Stimulated activated naive B cell treated with anti-CD40 and anti-IgM and Interleukin-4, amounts not matched to agents 10 μg/mL and 1 μg/mL and 100 μg/mL, for 72 hours (primary cell): ENCODE measurements around the gene CHD1L.
A peak's percentile ranks its signal among the peaks of the same experiment; 100 is the strongest.
"Not testable (repeated sequence)": the region's sequence is repeated elsewhere in the genome, so short reads cannot be mapped to it uniquely, and the experiment has no call there.

ENCODE experiments used
- ATAC-seq, 2 donors: fragments of 150-1000 bp; cut with Tn5 transposase; replicated peaks; 2 replicates each; pipeline ENCODE4 v1.10.0; 2021; ENCODE audit warnings: moderate library complexity in 1 of 2
- DNase-seq: peaks from one replicate; pipeline ENCODE4 v3.0.0; 2021
- H3K27ac Mint-ChIP-seq: one replicate; pipeline ENCODE4 v1.8.0; 2022; ENCODE audit warnings: mild to moderate bottlenecking, mixed read lengths
- H3K27me3 Mint-ChIP-seq, 2 donors: one replicate each; pipeline ENCODE4 v1.8.0; 2022; ENCODE audit warnings: mixed read lengths in 2 of 2
- H3K36me3 Mint-ChIP-seq, 2 donors: one replicate each; pipeline ENCODE4 v1.8.0; 2022; ENCODE audit warnings: mixed read lengths in 2 of 2, mild to moderate bottlenecking in 1 of 2
- H3K4me1 Mint-ChIP-seq, 2 donors: one replicate each; pipeline ENCODE4 v1.8.0; 2022; ENCODE audit warnings: mixed read lengths in 2 of 2, mild to moderate bottlenecking in 1 of 2
- H3K4me3 Mint-ChIP-seq, 2 donors: one replicate each; pipeline ENCODE4 v1.8.0; 2022; ENCODE audit warnings: mild to moderate bottlenecking in 2 of 2, mixed read lengths in 2 of 2, moderate library complexity in 1 of 2
- H3K9me3 Mint-ChIP-seq, 2 donors: one replicate each; pipeline ENCODE4 v1.8.0; 2022; ENCODE audit warnings: mixed read lengths in 2 of 2, mild to moderate bottlenecking in 1 of 2

The CHD1L gene

GRCh38 chr1:147214842-147215539 is 27.5 kb upstream of the CHD1L start:
- H3K4me3 Mint-ChIP-seq = no peak overlapping the region
- no peaks in the 10 kb centered on the region for H3K9me3 Mint-ChIP-seq
- ATAC-seq (no peak), DNase-seq (no peak)
- no peaks in the 10 kb centered on the region for H3K27me3 Mint-ChIP-seq
- peaks cover 23 to 34% of the 10 kb centered on the region in 2 donors for H3K4me1 Mint-ChIP-seq
- peaks cover 0 to 4% of the 10 kb centered on the region in 2 donors for H3K36me3 Mint-ChIP-seq
- no peak overlapping the region for H3K27ac Mint-ChIP-seq

- DNase-seq = no peak
- Mint-ChIP-seq H3K36me3 (peaks cover 0 to 4% of the 10 kb centered on the region in 2 donors), H3K4me1 (peaks cover 23 to 34% of the 10 kb centered on the region in 2 donors), H3K4me3 (no peak overlapping the region), H3K27ac (no peak overlapping the region), H3K9me3 (no peaks in the 10 kb centered on the region), H3K27me3 (no peaks in the 10 kb centered on the region)
- ATAC-seq = no peak
Measured at GRCh38 chr1:147215540-147215916, 27.0 kb upstream of the CHD1L start.

GRCh38 chr1:147216124-147216523 is 26.4 kb upstream of the CHD1L start:
- no peaks in the 10 kb centered on the region for H3K9me3 Mint-ChIP-seq
- ATAC-seq (no peak), DNase-seq (no peak)
- H3K27me3 Mint-ChIP-seq = no peaks in the 10 kb centered on the region
- peaks cover 23 to 34% of the 10 kb centered on the region in 2 donors for H3K4me1 Mint-ChIP-seq
- peaks cover 0 to 4% of the 10 kb centered on the region in 2 donors for H3K36me3 Mint-ChIP-seq
- no peak overlapping the region for H3K27ac Mint-ChIP-seq
- no peak overlapping the region for H3K4me3 Mint-ChIP-seq

- Mint-ChIP-seq H3K27me3 (no peaks in the 10 kb centered on the region), H3K36me3 (peaks cover 0 to 4% of the 10 kb centered on the region in 2 donors)
- ATAC-seq = no peak
Measured at GRCh38 chr1:147217141-147217540, 25.3 kb upstream of the CHD1L start.

GRCh38 chr1:147218606-147219005 is 23.9 kb upstream of the CHD1L start:
- no peak overlapping the region for H3K27ac Mint-ChIP-seq
- H3K9me3 Mint-ChIP-seq = no peaks in the 10 kb centered on the region
- no peak overlapping the region for H3K4me3 Mint-ChIP-seq
- DNase-seq = no peak
- H3K27me3 Mint-ChIP-seq = no peaks in the 10 kb centered on the region
- H3K36me3 Mint-ChIP-seq = no peaks in the 10 kb centered on the region
- peaks cover 20 to 29% of the 10 kb centered on the region in 2 donors for H3K4me1 Mint-ChIP-seq
- ATAC-seq = no peak

More at GRCh38 chr1:147217141-147217540, 25.3 kb upstream of the CHD1L start:
- H3K4me3 Mint-ChIP-seq = no peak overlapping the region
- DNase-seq = no peak
- H3K27ac Mint-ChIP-seq = no peak overlapping the region
- no peaks in the 10 kb centered on the region for H3K9me3 Mint-ChIP-seq
- peaks cover 23 to 34% of the 10 kb centered on the region in 2 donors for H3K4me1 Mint-ChIP-seq

- no peak for DNase-seq
- no peak for ATAC-seq
- Mint-ChIP-seq H3K27me3 (no peaks in the 10 kb centered on the region), H3K9me3 (no peaks in the 10 kb centered on the region), H3K36me3 (no peaks in the 10 kb centered on the region), H3K4me3 (peak overlapping the region in 1 of 2 donors; percentile 10), H3K27ac (no peak overlapping the region), H3K4me1 (peaks cover 23 to 27% of the 10 kb centered on the region in 2 donors)
Measured at GRCh38 chr1:147223740-147224615, 18.5 kb upstream of the CHD1L start.

GRCh38 chr1:147225193-147225730 is 17.2 kb upstream of the CHD1L start, which contains the start of gene FMO5:
Gene FMO5, minus strand, starts transcription at chr1:147225339. Its CDS starts 310 bp downstream, at chr1:147225029.
- peak; percentile 34 for DNase-seq
- Mint-ChIP-seq H3K27me3 (no peaks in the 10 kb centered on the region), H3K36me3 (no peaks in the 10 kb centered on the region), H3K4me3 (peak within 1 kb of the TSS; percentile 94 to 97), H3K4me1 (peaks cover 23 to 27% of the 10 kb centered on the region in 2 donors), H3K27ac (peak within 1 kb of the TSS; percentile 97), H3K9me3 (no peaks in the 10 kb centered on the region)
- ATAC-seq = peak; percentile 94 to 97

GRCh38 chr1:147231032-147231431 is 11.5 kb upstream of the CHD1L start:
- H3K4me3 Mint-ChIP-seq, H3K36me3 Mint-ChIP-seq, ATAC-seq, DNase-seq, H3K4me1 Mint-ChIP-seq, H3K27ac Mint-ChIP-seq, H3K27me3 Mint-ChIP-seq, H3K9me3 Mint-ChIP-seq: not testable (repeated sequence)

GRCh38 chr1:147233903-147234302 is 8.6 kb upstream of the CHD1L start:
- H3K9me3 Mint-ChIP-seq, H3K4me3 Mint-ChIP-seq, H3K4me1 Mint-ChIP-seq, H3K27me3 Mint-ChIP-seq, H3K27ac Mint-ChIP-seq, H3K36me3 Mint-ChIP-seq, DNase-seq, ATAC-seq: not testable (repeated sequence)

- H3K4me1 Mint-ChIP-seq = no peaks in the 10 kb centered on the region
- no peaks in the 10 kb centered on the region for H3K9me3 Mint-ChIP-seq
- ATAC-seq = no peak
- no peaks in the 10 kb centered on the region for H3K36me3 Mint-ChIP-seq
- no peak for DNase-seq
- H3K4me3 Mint-ChIP-seq = no peak overlapping the region
- H3K27ac Mint-ChIP-seq = no peak overlapping the region
- H3K27me3 Mint-ChIP-seq = no peaks in the 10 kb centered on the region
Measured at GRCh38 chr1:147235822-147236221, 6.7 kb upstream of the CHD1L start.

- Mint-ChIP-seq H3K4me1 (peaks cover 3 to 4% of the 10 kb centered on the region in 2 donors), H3K4me3 (no peak overlapping the region), H3K36me3 (no peaks in the 10 kb centered on the region), H3K27me3 (no peaks in the 10 kb centered on the region), H3K9me3 (no peaks in the 10 kb centered on the region), H3K27ac (no peak overlapping the region)
- DNase-seq (no peak), ATAC-seq (no peak)
Measured at GRCh38 chr1:147236448-147236847, 6.0 kb upstream of the CHD1L start.

- Mint-ChIP-seq H3K27me3 (no peaks in the 10 kb centered on the region), H3K4me3 (no peak overlapping the region), H3K27ac (no peak overlapping the region), H3K9me3 (no peaks in the 10 kb centered on the region), H3K36me3 (no peaks in the 10 kb centered on the region), H3K4me1 (peaks cover 6 to 9% of the 10 kb centered on the region in 2 donors)
- DNase-seq (no peak), ATAC-seq (no peak)
Measured at GRCh38 chr1:147236959-147237791, 5.3 kb upstream of the CHD1L start.

- Mint-ChIP-seq H3K27me3 (no peaks in the 10 kb centered on the region), H3K4me1 (peaks cover 6 to 11% of the 10 kb centered on the region in 2 donors), H3K9me3 (no peaks in the 10 kb centered on the region), H3K36me3 (no peaks in the 10 kb centered on the region), H3K4me3 (no peak overlapping the region), H3K27ac (no peak overlapping the region)
- DNase-seq = no peak
- ATAC-seq = no peak
Measured at GRCh38 chr1:147238053-147238902, 4.2 kb upstream of the CHD1L start.
